Epidermal melanocyte (primary cell): ENCODE data around the gene CLEC2B.
A peak's percentile ranks its signal among the peaks of the same experiment; 100 is the strongest.
"Not testable (repeated sequence)": the region's sequence is repeated elsewhere in the genome, so short reads cannot be mapped to it uniquely, and the experiment has no call there.

Experiments used
- DNase-seq: peaks from one replicate; pipeline ENCODE4 v3.0.0; 2011; ENCODE audit warnings: low spot score; ENCODE audit not compliant: insufficient read length

CLEC2B gene

GRCh38 chr12:9869307-9870161 is at the start of gene CLEC2B:
TSS of gene CLEC2B (minus strand) at chr12:9869354.
- DNase-seq, result peak; percentile 49

DNA sequence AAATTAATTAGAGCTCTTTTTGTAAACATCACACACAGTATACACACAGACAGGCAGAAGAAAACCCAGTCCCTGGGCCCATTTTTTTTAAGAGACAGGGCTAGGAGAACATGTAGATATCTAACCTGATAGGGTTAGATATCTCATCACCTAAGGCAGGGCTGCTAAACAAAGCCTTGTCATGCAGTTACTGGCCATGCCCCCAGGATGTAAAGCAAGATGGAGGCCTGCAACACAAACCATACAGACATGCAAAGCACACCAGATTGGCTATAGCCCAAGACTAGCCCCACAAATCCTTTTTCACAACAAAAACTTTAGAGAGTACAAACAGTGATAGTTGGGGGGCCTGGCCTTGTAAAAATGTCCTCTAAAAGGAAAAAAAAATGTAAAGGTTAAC is 42.6 kb upstream of the CLEC2B start:
- no peak for DNase-seq

- no peak for DNase-seq
Observed at GRCh38 chr12:9910716-9911421, 41.7 kb upstream of the CLEC2B start.

GRCh38 chr12:9909724-9910123 is 40.6 kb upstream of the CLEC2B start:
- no peak for DNase-seq

DNA sequence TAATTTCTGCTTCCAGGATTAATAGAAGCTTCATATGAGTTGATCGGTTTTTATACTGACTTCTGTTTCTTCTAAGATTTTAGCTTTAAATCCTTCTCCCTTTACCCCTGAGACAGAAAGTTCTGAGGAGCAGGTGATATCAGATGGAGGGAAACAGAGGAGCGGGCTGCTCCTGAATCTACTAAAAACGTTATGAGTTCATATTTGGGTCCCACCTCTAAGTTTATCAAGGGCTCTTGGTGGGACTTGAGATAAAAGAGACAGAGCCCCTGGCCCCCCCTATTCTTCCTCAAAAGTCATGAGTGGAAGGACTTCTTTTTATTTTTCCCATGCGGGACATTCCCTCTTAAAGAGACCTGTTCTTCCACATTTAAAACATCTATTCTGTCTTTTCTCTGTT is 39.2 kb upstream of the CLEC2B start:
- DNase-seq, result no peak

GRCh38 chr12:9907769-9908168 is 38.6 kb upstream of the CLEC2B start:
- DNase-seq, result no peak

- DNase-seq, result no peak
Observed at GRCh38 chr12:9906873-9907272, 37.7 kb upstream of the CLEC2B start.

- DNase-seq, result no peak
Observed at GRCh38 chr12:9902539-9903228, 33.5 kb upstream of the CLEC2B start.

DNA sequence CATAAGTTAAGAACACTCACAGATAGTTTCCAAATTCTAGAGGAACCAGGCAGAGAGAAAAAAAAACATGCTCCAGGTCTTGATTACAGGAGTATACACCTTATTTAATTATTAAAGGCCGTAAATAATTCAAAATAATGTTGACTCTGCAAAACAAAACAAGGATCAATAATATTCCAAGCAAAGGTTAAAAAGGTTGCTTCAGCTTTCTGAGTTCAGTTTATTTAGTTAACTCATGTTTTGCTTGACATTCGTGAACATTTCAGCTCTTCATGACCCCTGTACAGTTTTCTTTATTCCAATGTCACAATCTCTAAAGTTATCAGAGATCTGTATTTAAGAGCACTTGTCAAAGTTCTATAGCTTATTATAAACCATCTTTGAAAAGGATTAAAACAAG is 31.8 kb upstream of the CLEC2B start:
- no peak for DNase-seq

- no peak for DNase-seq
Observed at GRCh38 chr12:9899209-9899608, 30.1 kb upstream of the CLEC2B start.

GRCh38 chr12:9897535-9897934 is 28.4 kb upstream of the CLEC2B start:
- no peak for DNase-seq

GRCh38 chr12:9895215-9895971 is 26.2 kb upstream of the CLEC2B start:
- DNase-seq, result no peak

GRCh38 chr12:9888665-9889273 is 19.6 kb upstream of the CLEC2B start:
- no peak for DNase-seq

DNA sequence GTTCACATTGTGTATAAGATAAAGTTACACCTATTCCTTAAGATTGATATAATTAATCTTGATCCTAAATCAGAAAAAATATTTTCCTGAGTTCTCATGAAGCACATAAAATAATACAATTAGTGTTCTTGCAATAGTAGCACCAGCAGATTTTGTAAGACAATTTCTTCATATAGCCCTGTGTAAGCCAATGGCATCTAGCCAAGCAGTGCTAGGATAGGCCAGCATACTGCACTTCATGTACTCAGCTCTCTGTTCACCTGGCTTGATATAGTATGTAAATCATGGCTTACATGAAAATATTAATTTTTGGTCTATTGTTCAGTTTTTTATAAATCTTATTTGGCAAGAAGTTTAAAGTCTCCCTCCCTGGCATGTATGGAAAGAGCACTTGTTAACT is 14.0 kb upstream of the CLEC2B start:
- DNase-seq, result no peak

- DNase-seq, result no peak
Observed at GRCh38 chr12:9881988-9882387, 12.8 kb upstream of the CLEC2B start.

- no peak for DNase-seq
Observed at GRCh38 chr12:9881246-9881645, 12.1 kb upstream of the CLEC2B start, which contains the start of gene KLRF2. TSS of gene KLRF2 (plus strand) at chr12:9881489. CDS start at chr12:9881596, 107 bp downstream.

DNA sequence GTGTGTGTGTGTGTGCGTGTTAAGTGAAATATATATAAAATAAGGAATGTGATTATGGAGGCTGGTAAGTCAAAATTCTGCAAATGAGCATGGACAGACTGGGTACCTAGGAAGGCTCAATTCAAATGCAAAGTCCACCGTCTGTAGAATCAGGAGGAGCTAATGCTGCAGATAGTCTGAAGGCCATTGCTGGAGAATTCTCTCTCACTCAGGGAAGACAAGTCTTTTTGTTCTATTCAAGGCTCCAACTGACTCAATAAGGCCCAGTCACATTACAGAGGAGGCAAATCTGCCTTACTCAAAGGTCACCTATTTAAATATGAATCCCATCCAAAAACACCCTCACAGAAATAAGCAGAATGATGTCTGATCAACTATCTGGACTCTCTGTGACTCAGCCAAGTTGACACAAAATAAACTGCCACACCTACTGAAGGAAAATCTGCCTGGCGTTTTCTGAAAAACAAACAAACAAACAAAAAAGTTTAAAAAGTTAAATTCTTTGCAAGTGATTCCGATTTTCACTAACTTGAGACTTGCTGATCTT is 11.5 kb upstream of the CLEC2B start:
- DNase-seq, result no peak

- not testable (repeated sequence) for DNase-seq
Observed at GRCh38 chr12:9876120-9876519, 7.0 kb upstream of the CLEC2B start.

- no peak for DNase-seq
Observed at GRCh38 chr12:9872742-9873141, 3.6 kb upstream of the CLEC2B start.

DNA sequence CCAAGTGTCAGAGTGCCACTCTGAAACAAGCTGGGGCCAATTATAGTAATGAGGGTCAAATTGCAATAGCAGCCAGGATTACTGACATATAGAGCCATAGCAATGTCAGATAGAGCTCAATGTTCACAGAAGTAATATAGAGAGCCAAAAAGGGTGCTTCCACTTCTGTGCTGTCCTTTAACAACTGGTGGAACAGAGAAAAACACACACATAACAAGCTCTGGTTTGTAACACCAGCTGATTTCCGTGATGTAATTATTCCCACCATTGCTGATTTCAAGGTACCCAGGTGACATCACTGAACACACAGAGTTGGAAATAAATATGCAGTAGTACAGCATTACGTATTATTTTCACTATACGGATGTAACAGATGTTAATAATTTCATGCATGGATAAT is 3.0 kb upstream of the CLEC2B start:
- no peak for DNase-seq
